CD14-positive monocyte (primary cell): ENCODE measurements around the gene DENND10. TPM values are rescaled to one million over a fixed set of nuclear protein-coding genes. Genes with fewer than 3 reads are reported as not detected.

ENCODE experiments used
- DNase-seq, 3 donors: peaks; one replicate each; pipeline ENCODE4 v3.0.0-alpha.2; 2011 to 2022
- H2AFZ ChIP-seq: 2 replicates; pipeline ENCODE4 v1.6.0; 2012; ENCODE audit warnings: mild to moderate bottlenecking, low read depth, low read length, inconsistent platforms; ENCODE audit not compliant: insufficient read depth, poor library complexity, severe bottlenecking
- H3K27ac ChIP-seq, 2 donors: 1 replicate in 1 of 2; 2 replicates in 1 of 2; pipeline ENCODE4 v1.5.1; 2012 to 2013; ENCODE audit warnings: low read length in 2 of 2, control low read depth in 1 of 2, inconsistent platforms in 1 of 2, low read depth in 1 of 2, mild to moderate bottlenecking in 1 of 2
- H3K27me3 ChIP-seq, 2 donors: one replicate each; pipeline versions ENCODE4 v1.6.0 to v1.6.1; 2011 to 2013; ENCODE audit warnings: low read length in 2 of 2; ENCODE audit not compliant: control insufficient read depth in 2 of 2, insufficient read depth in 2 of 2
- H3K36me3 ChIP-seq, 2 donors: replicated peaks in 1 of 2; 1 replicate in 1 of 2; 2 replicates in 1 of 2; pipeline versions ENCODE4 v1.5.1 to v1.6.1; 2012 to 2013; ENCODE audit warnings: low read length in 2 of 2, control low read depth in 1 of 2, inconsistent platforms in 1 of 2, mild to moderate bottlenecking in 1 of 2; ENCODE audit not compliant: insufficient read depth in 2 of 2, control insufficient read depth in 1 of 2
- H3K4me1 ChIP-seq, 2 donors: 1 replicate in 1 of 2; 2 replicates in 1 of 2; pipeline versions ENCODE4 v1.5.1 to v1.6.1; 2012 to 2013; ENCODE audit warnings: low read length in 2 of 2, control low read depth in 1 of 2, inconsistent platforms in 1 of 2, mild to moderate bottlenecking in 1 of 2, moderate library complexity in 1 of 2; ENCODE audit not compliant: insufficient read depth in 2 of 2, control insufficient read depth in 1 of 2
- H3K4me2 ChIP-seq: replicated peaks from 2 replicates; pipeline ENCODE3; 2012; ENCODE audit warnings: low read length, moderate library complexity, mild to moderate bottlenecking; ENCODE audit not compliant: poor library complexity, severe bottlenecking; ENCODE audit errors: extremely low read depth
- H3K4me3 ChIP-seq, 3 experiments: fragments of 200-600 bp in 1 of 3; sonication (generic) in 1 of 3; replicated peaks in 1 of 3; 1 replicate in 2 of 3; 2 replicates in 1 of 3; pipeline ENCODE4 v1.5.1; 2011 to 2013; ENCODE audit warnings: low read length in 3 of 3, mild to moderate bottlenecking in 3 of 3, control low read depth in 2 of 3, low read depth in 2 of 3, inconsistent platforms in 1 of 3, moderate library complexity in 1 of 3
- H3K79me2 ChIP-seq: 2 replicates; pipeline ENCODE4 v1.6.0; 2012; ENCODE audit warnings: mild to moderate bottlenecking, control low read depth, inconsistent platforms, low read length, moderate library complexity; ENCODE audit not compliant: insufficient read depth
- H3K9ac ChIP-seq: 2 replicates; pipeline ENCODE4 v1.6.0; 2017; ENCODE audit warnings: low read length, mild to moderate bottlenecking; ENCODE audit not compliant: insufficient read depth, poor library complexity, severe bottlenecking
- H3K9me3 ChIP-seq, 2 donors: replicated peaks in 1 of 2; 1 replicate in 1 of 2; 2 replicates in 1 of 2; pipeline versions ENCODE4 v1.5.1 to v1.6.1; 2012 to 2013; ENCODE audit warnings: low read length in 2 of 2, control low read depth in 1 of 2; ENCODE audit not compliant: control insufficient read depth in 1 of 2, insufficient read depth in 1 of 2
- H4K20me1 ChIP-seq: 2 replicates; pipeline ENCODE4 v1.6.0; 2012; ENCODE audit warnings: mild to moderate bottlenecking, low read length, control low read depth, moderate library complexity; ENCODE audit not compliant: insufficient read depth
- H3K27ac Mint-ChIP-seq, 7 donors: one replicate each; pipeline ENCODE4 v1.8.0; 2020; ENCODE audit warnings: mild to moderate bottlenecking in 7 of 7, mixed read lengths in 7 of 7, moderate library complexity in 6 of 7, inconsistent platforms in 2 of 7
- H3K27me3 Mint-ChIP-seq, 3 donors: one replicate each; pipeline ENCODE4 v1.8.0; 2021 to 2022; ENCODE audit warnings: low read depth in 3 of 3, mild to moderate bottlenecking in 3 of 3, mixed read lengths in 3 of 3, moderate library complexity in 3 of 3, inconsistent platforms in 1 of 3
- H3K36me3 Mint-ChIP-seq, 2 donors: one replicate each; pipeline ENCODE4 v1.8.0; 2020; ENCODE audit warnings: mixed read lengths in 2 of 2, inconsistent platforms in 1 of 2, mild to moderate bottlenecking in 1 of 2
- H3K4me1 Mint-ChIP-seq: one replicate; pipeline ENCODE4 v1.8.0; 2020; ENCODE audit warnings: mild to moderate bottlenecking, mixed read lengths
- H3K4me3 Mint-ChIP-seq, 2 donors: one replicate each; pipeline ENCODE4 v1.8.0; 2020; ENCODE audit warnings: mild to moderate bottlenecking in 2 of 2, mixed read lengths in 2 of 2, moderate library complexity in 1 of 2
- H3K9me3 Mint-ChIP-seq, 7 donors: one replicate each; pipeline ENCODE4 v1.8.0; 2020 to 2022; ENCODE audit warnings: mixed read lengths in 7 of 7, mild to moderate bottlenecking in 6 of 7, moderate library complexity in 6 of 7, inconsistent platforms in 2 of 7
- WGBS: methylation state at CpG from one replicate; pipeline ENCODE4 v1.1.5; 2013; ENCODE audit warnings: missing lambda C conversion rate; ENCODE audit not compliant: insufficient coverage; 5-methylcytosine and 5-hydroxymethylcytosine counted together
- intact Hi-C, 2 donors: fragments of 100-400 bp; cut with micrococcal nuclease; formaldehyde crosslinking; loops; one replicate each; pipeline versions ENCODE4 v1.15.0 to v1.15.1; 2023
- polyA plus RNA-seq, 3 donors: library from polyadenylated mRNA; depleted of rRNA in 1 of 3; unstranded in 2 of 3; stranded (reverse) in 1 of 3; fragments of 300-500 nt in 2 of 3; fragments of >200 nt in 1 of 3; fragmentation: Illumina TruSeq in 2 of 3; gene quantifications; 1 replicate in 2 of 3; 2 replicates in 1 of 3; pipeline ENCODE4 v1.2.3, GENCODE V29; 2012 to 2021
- TF ChIP-seq, protein P1 (sequence below): fragments of 200-600 bp; IDR thresholded peaks from one replicate; pipeline ENCODE4 v1.8.0; 2022; ENCODE audit warnings: antibody characterized with exemption, mild to moderate bottlenecking

The DENND10 gene
- polyA plus RNA-seq, 3 donors, result 129 to 188 (median 141) TPM

DNA sequence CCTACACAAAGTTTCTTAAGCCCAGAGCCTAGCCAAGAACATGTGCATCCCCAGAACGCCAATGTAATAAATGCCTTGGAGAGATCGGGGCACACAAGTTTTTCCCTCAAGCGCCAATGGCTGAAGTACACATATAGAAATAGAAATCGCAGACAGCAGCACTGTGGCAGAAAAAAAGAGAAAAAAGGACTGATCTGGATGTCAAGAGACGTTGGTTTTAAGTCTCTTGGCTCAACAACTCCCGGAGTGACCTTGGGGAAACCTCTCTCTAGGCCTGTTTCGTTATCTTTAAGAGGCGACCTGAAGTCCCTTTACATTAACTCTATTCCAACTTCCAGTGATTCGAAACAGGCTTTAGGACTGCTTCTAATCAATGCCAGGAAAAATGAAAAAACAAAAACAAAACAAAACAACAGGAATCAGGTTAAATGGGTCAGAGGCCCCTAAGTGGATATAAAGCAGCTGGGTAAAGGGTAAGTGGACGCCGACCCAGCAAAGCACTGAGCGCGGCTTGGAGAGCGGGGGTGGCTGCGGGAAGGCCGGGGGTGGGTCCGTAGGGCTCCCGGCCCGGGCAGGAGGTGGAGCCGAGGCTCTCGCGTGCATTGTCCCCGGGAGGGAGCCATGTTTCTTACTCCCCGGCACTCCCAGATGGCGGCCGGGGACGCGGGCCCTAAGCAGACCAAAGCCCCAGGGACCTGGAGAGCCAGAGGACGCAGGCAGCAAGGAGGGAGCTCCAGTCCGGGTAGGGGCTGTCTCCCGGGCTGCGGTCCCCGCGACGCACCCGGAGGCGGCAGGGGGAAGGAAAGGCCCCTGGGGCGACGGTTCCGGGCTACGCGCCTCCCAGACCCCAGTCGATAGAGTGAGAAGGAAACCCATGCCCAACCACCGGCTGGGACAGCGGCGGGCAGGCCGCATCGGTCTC, 24.1 kb upstream of the DENND10 start:
- TF ChIP-seq, protein P1, sequence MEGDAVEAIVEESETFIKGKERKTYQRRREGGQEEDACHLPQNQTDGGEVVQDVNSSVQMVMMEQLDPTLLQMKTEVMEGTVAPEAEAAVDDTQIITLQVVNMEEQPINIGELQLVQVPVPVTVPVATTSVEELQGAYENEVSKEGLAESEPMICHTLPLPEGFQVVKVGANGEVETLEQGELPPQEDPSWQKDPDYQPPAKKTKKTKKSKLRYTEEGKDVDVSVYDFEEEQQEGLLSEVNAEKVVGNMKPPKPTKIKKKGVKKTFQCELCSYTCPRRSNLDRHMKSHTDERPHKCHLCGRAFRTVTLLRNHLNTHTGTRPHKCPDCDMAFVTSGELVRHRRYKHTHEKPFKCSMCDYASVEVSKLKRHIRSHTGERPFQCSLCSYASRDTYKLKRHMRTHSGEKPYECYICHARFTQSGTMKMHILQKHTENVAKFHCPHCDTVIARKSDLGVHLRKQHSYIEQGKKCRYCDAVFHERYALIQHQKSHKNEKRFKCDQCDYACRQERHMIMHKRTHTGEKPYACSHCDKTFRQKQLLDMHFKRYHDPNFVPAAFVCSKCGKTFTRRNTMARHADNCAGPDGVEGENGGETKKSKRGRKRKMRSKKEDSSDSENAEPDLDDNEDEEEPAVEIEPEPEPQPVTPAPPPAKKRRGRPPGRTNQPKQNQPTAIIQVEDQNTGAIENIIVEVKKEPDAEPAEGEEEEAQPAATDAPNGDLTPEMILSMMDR, result no peak
- H3K4me3 ChIP-seq, result peak overlapping the region; percentile 81 to 94 (median 83)
- Mint-ChIP-seq H3K4me1 (peaks cover 51% of the 10 kb centered on the region), H3K36me3 (peaks cover 0 to 5% of the 10 kb centered on the region in 2 donors), H3K27me3 (peaks cover 0 to 1% (median 0%) of the 10 kb centered on the region in 3 donors), H3K4me3 (peak overlapping the region; percentile 92 to 98), H3K27ac (peak overlapping the region; percentile 97 to 100 (median 98)), H3K9me3 (peaks cover 0 to 8% (median 0%) of the 10 kb centered on the region in 7 donors)
- H3K27ac ChIP-seq, result peak overlapping the region; percentile 90 to 99
- H3K79me2 ChIP-seq, result peaks cover 72% of the 10 kb centered on the region
- peak; percentile 51 to 70 (median 52) for DNase-seq
- no peaks in the 10 kb centered on the region for H3K27me3 ChIP-seq
- H3K4me2 ChIP-seq, result peak overlapping the region; percentile 85
- intact Hi-C loops, result loop anchor here (5.0 to 10.0 kb wide), 6 partner anchors 32 to 517 kb away; partner anchors contain the start of genes PRDX3 (in 1 of the 2) and TIAL1 (in 1 of the 2)
- H2AFZ ChIP-seq, result peak overlapping the region; percentile 80
- no peaks in the 10 kb centered on the region for H3K9me3 ChIP-seq
- WGBS, result under 1% methylated on average over 44 of the region's 48 CpGs
- H3K36me3 ChIP-seq, result no peaks in the 10 kb centered on the region
- H4K20me1 ChIP-seq, result peaks cover 53% of the 10 kb centered on the region
- H3K4me1 ChIP-seq, result peaks cover 49 to 65% of the 10 kb centered on the region in 2 donors
- peak overlapping the region; percentile 100 for H3K9ac ChIP-seq

DNA sequence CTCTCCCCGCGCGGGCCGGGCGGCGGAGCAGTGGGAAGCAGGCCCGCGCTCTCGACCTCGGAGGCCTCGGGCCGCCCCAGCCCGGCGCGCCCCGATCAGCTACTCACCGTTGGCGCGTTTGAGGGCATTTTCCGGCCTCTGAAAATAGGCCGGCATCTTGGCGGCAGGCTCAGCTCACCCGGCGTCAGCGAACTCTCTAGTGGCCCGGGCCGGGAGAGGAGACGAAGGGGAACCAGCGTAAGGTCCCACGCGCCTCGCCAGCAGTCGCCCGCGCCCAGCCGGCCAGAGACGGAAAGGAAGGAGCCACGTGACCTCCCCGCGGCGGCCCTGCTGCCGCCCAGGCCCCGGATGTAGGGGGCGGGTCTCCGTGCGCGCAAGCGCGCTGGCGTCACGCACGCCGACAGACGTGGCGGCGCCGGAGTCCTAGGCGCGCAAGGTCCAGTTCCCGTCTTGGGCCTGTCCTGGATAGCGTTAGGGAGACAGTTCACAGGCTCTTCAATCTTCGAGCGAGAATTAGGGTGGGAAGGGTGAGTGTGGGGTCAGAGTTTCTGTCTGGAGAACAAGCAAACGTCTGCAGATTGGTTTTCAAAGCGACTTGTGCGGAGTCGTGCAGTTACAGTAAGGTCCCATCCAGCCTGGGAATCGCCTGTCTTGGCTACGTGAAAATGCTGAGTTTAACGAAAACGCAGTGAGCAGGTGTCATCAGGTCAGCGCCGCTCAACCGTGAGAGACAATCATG, 23.2 kb upstream of the DENND10 start, which contains the start of gene EIF3A:
EIF3A (minus strand) TSS at position 297 of the 739 bp plus-strand sequence; CDS start at position 156, 141 bp downstream.
- H3K4me2 ChIP-seq, result peak within 1 kb of the TSS; percentile 85
- H3K79me2 ChIP-seq, result peaks cover 63% of the 10 kb centered on the region
- H3K4me1 ChIP-seq, result peaks cover 50 to 63% of the 10 kb centered on the region in 2 donors
- H2AFZ ChIP-seq, result peak within 1 kb of the TSS; percentile 80
- H3K9me3 ChIP-seq, result no peaks in the 10 kb centered on the region
- no peaks in the 10 kb centered on the region for H3K27me3 ChIP-seq
- peak; percentile 93 to 95 (median 93) for DNase-seq
- H3K27me3 Mint-ChIP-seq, result peaks cover 0 to 1% (median 0%) of the 10 kb centered on the region in 3 donors
- 0% methylated on average over 74 of the region's 74 CpGs for WGBS
- H3K36me3 Mint-ChIP-seq, result no peaks in the 10 kb centered on the region
- H3K27ac Mint-ChIP-seq, result peak within 1 kb of the TSS; percentile 97 to 100 (median 98)
- peak within 1 kb of the TSS; percentile 81 to 94 (median 83) for H3K4me3 ChIP-seq
- peaks cover 0 to 8% (median 0%) of the 10 kb centered on the region in 7 donors for H3K9me3 Mint-ChIP-seq
- peak within 1 kb of the TSS; percentile 90 to 99 for H3K27ac ChIP-seq
- no peaks in the 10 kb centered on the region for H3K36me3 ChIP-seq
- intact Hi-C loops, result loop anchor here (5.0 to 10.0 kb wide), 4 partner anchors 54 to 517 kb away; partner anchors contain the start of genes PRDX3 (in 1 of the 2) and TIAL1 (in 1 of the 2)
- TF ChIP-seq, protein P1, result no peak
- H3K9ac ChIP-seq, result peak within 1 kb of the TSS; percentile 100
- peaks cover 46% of the 10 kb centered on the region for H4K20me1 ChIP-seq
- H3K4me3 Mint-ChIP-seq, result peak within 1 kb of the TSS; percentile 92 to 98
- H3K4me1 Mint-ChIP-seq, result peaks cover 51% of the 10 kb centered on the region
